GM18508 (cell line): Measurements from ENCODE around the gene RNF223.
"Not testable (repeated sequence)": the region's sequence is repeated elsewhere in the genome, so short reads cannot be mapped to it uniquely, and the experiment has no call there.

Experiments
- ATAC-seq: cut with Tn5 transposase; IDR thresholded peaks from one replicate; pipeline ENCODE4 v1.9.1; 2021; ENCODE audit warnings: moderate number of reproducible peaks; ENCODE audit not compliant: insufficient read depth, unreplicated experiment

The RNF223 gene

GRCh38 chr1:1074631-1075147, 583 bp upstream of the RNF223 start:
- no peak for ATAC-seq

GRCh38 chr1:1072849-1073742, 1.0 kb downstream of the RNF223 start:
- ATAC-seq: no peak

DNA sequence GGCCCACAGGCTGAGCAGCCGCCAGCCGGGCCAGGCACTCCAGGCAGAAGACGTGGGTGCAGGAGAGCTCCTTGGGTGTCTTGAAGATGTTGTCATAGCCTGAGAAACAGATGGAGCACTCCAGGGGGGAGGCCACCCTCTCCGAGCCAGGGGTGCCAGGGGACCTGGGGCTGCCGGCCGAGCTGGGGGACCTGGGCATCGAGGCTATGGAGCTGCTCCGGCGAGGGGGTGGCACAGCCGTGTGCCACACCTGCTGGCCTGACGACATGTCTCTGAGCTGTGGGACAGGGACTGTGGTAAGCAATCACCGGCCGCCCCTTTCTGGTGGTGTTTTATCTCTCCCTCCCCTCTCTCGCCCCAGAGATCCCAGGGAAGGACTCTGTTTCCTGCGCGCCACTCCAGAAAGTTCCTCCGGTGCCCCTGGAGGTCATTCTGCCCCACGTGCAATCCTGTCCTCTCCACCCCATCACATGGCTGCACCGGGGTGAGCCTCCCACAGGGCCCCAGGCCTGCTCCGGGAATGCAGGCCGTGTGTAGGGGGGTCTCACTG, 1.7 kb downstream of the RNF223 start:
- ATAC-seq: no peak

DNA sequence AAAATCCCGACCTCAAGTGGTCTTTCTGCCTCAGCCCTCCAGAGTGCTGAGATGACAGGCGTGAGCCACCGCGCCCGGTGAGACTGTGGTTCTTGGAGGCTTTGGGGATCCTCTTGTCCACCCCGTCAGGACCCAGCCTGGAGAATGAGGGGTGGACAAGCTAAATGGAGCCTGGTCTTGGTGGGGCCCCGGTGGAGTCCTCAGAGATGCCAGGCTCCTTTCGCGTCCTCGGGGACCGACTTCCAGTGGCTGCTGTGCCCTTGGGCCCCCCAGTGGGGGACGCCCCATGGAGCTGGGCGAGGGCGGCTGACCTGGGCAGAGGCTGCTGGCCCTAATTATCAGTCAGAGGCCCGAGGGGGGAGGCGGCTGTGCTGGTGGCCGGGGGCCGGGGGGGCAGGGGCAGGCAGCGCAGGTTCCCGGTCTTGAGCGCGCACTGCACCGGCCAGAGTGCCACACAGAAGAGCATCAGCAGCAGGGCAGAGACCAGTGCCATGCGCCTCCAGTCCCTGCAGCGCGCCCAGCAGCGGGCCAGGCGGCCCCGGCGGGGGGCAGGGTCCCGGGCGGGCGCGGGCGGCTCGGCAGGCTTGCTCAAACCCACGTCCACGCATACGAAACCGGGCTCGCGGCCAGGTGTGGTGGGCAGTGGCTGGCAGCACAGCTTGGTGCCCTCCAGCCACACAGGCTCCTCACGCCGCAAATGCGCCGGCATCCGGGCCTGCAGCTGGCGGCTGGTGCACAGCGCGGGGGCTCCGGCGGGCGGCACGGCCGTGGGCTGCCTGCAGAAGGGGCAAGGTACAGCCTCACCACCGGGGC, 2.4 kb downstream of the RNF223 start:
- ATAC-seq: no peak

GRCh38 chr1:1069711-1070676, 4.1 kb downstream of the RNF223 start:
- ATAC-seq: no peak

DNA sequence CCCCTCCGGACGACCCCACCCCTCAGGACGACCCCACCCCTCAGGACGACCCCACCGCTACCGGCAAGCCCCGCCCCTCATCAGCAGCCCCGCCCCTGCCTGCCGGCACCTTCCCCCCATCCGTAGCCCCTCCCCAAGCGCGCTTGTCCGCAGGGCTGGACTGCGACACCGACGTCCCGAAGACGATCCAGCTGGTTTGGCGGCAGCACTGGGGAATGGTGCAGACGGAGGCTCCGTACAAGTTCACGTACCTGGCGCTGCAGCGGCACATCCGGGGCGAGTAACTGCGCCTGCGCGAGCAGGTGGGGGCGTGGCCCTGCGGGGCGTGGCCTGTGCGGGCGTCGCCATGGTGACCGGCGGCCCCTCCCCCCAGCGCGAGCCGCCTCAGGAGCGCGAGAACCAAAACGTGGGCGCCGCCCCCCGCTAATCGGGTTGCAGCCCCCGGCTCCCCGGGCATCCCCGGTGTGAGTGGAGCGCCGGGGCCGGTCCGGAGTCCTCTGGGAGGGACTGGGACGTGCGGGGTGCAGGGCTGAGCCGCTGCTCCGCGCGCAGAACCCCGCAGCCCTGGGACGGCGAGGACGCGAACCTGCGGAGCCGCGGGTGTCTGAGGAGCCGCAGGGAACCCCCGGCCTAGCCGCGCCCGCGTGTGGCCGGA, 4.9 kb downstream of the RNF223 start:
- no peak for ATAC-seq

GRCh38 chr1:1068517-1069055, 5.5 kb downstream of the RNF223 start:
- ATAC-seq: no peak

DNA sequence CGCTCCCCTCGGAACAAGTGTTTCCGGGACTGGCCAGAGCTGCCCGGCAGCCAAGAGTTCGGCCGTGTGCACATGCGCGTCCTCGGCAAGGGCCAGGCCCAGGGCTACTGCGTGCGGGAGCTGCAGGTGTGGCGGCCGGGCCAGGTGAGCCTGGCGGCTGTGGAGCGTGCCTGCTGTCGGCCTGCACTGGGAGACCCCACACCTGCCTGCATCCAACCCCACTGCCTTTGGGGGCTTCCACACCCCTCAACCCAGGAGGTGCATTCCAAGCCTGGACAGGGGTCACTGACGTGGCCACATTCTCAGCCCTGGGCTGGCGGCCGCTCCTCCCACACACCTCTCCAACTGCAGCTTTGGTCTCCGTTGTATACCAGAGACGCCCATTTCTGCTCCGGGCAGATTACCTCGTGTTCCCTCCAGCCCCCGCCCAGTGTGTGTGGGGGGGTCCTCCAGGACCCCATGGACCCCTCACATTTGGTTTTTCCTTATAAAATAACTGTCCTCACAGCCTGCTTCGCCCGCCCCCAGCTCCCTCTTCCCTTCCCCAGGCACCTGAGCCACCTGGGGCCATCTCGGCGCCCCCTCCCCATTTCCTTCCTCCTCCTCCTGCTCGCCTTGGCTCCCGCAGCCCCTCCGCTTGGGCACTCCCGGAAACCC, 6.1 kb downstream of the RNF223 start:
- ATAC-seq: no peak

GRCh38 chr1:1067284-1067859, 6.7 kb downstream of the RNF223 start:
- no peak for ATAC-seq

GRCh38 chr1:1066403-1067283, 7.5 kb downstream of the RNF223 start:
- ATAC-seq: no peak

DNA sequence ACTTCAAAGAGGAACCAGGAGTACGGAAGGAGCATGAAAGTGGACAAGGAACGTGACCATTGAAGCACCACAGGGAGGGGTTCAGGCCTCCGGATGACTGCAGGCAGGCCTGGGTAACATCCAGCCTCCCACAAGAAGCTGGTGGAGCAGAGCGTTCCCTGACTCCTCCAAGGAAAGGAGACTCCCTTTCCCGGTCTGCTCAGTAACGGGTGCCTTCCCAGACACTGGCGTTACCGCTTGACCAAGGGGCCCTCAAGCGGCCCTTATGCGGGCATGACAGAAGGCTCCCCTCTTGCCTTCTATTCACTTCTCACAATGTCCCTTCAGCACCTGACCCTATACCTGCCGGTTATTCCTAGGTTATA, 8.2 kb downstream of the RNF223 start:
- not testable (repeated sequence) for ATAC-seq

DNA sequence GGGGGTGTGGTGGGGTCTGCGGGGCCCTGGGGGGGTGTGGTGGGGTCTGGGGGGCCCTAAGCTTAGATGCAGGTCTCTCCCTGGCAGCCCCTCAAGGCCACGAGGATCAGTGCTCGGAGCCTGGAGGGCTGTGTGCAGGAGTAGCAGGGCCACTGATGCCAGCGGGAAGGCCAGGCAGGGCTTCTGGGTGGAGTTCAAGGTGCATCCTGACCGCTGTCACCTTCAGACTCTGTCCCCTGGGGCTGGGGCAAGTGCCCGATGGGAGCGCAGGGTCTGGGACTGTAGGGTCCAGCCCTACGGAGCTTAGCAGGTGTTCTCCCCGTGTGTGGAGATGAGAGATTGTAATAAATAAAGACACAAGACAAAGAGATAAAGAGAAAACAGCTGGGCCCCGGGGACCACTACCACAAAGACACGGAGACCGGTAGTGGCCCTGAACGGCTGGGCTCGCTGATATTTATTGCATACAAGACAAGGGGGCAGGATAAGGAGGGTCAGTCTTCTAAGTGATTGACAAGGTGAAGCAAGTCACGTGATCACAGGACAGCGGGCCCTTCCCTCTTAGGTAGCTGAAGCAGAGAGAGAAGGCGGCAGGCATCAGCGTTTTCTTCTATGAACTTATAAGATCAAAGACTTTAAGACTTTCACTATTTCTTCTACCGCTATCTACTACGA, 8.7 kb downstream of the RNF223 start:
- no peak for ATAC-seq

- peak; percentile 38 for ATAC-seq
Observed at GRCh38 chr1:1063945-1064831, 9.9 kb downstream of the RNF223 start.

GRCh38 chr1:1063261-1063944, 10.7 kb downstream of the RNF223 start:
- ATAC-seq: peak; percentile 10
